ENCODE results near the gene GLP2R.

Gene GLP2R

DNA sequence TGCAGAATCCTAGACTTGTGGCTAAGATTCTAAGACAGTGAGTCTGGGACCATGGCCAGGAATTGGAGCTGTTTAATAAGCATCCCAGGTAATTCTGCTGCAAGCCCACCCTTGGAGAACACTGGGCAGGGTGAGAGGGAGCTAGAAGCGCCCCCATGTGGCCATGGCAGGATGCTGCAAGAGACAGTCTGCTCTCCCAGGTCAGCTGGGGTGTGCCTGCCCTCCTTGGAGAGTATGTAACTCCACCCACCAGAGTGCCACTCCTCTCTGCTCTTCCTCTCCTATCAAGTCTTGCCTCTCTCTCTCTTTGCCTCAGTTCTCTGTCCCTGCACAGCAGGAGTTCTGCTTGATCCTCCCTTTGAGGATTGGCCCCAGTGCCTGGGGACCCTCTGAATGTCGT, 64.4 kb downstream of the GLP2R start:
- Histone ChIP-seq H3K27me3 (peaks cover 36% of the 10 kb centered on the region), H3K9me3 (no peaks in the 10 kb centered on the region), H3K27ac (no peak overlapping the region), H3K36me3 (no peaks in the 10 kb centered on the region), H3K4me3 (ENCODE audit: low read depth in 1 of 2, low read length in 1 of 2) (no peak overlapping the region), H3K4me1 (ENCODE audit: control insufficient read depth in 1 of 2, insufficient read depth in 1 of 2, low read depth in 1 of 2, low read length in 1 of 2) (peaks cover 0 to 3% of the 10 kb centered on the region in 2 experiments)
- TF ChIP-seq, protein P1, sequence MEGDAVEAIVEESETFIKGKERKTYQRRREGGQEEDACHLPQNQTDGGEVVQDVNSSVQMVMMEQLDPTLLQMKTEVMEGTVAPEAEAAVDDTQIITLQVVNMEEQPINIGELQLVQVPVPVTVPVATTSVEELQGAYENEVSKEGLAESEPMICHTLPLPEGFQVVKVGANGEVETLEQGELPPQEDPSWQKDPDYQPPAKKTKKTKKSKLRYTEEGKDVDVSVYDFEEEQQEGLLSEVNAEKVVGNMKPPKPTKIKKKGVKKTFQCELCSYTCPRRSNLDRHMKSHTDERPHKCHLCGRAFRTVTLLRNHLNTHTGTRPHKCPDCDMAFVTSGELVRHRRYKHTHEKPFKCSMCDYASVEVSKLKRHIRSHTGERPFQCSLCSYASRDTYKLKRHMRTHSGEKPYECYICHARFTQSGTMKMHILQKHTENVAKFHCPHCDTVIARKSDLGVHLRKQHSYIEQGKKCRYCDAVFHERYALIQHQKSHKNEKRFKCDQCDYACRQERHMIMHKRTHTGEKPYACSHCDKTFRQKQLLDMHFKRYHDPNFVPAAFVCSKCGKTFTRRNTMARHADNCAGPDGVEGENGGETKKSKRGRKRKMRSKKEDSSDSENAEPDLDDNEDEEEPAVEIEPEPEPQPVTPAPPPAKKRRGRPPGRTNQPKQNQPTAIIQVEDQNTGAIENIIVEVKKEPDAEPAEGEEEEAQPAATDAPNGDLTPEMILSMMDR (IDR thresholded peaks at IDR 0.05), result no peak

DNA sequence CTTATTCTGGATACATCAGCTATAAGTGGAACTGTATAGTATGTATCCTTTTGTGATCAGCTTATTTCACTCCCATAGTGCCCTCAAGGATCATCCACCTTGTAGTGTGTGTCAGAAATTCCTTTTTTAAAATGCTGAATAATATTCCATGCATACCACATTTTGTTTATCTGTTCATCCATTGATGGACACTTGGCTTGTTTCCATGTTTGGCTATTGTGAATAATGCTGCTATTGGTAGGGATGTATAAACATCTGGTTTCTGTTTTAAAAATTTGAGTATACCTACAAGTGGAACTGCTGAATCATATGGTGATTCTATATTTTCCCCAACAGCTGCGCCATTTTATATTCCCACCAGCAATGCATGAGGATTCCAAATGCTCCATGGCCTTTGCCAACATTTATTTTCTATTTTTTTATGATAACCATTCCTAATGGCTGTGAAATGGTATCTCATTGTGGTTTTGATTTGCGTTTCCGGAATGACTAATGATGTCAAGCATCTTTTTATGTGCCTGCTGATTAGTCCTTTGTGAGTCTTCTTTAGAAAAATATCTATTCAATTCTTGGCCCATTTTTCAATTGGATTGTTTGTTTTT, 67.8 kb downstream of the GLP2R start:
- Histone ChIP-seq H3K27me3 (peaks cover 24% of the 10 kb centered on the region), H3K27ac (no peak overlapping the region), H3K9me3 (no peaks in the 10 kb centered on the region), H3K36me3 (no peaks in the 10 kb centered on the region), H3K4me3 (ENCODE audit: low read depth in 1 of 2, low read length in 1 of 2) (no peak overlapping the region), H3K4me1 (ENCODE audit: control insufficient read depth in 1 of 2, insufficient read depth in 1 of 2, low read depth in 1 of 2, low read length in 1 of 2) (peaks cover 10 to 14% of the 10 kb centered on the region in 2 experiments)
- TF ChIP-seq, protein P1 (IDR thresholded peaks at IDR 0.05), result no peak

DNA sequence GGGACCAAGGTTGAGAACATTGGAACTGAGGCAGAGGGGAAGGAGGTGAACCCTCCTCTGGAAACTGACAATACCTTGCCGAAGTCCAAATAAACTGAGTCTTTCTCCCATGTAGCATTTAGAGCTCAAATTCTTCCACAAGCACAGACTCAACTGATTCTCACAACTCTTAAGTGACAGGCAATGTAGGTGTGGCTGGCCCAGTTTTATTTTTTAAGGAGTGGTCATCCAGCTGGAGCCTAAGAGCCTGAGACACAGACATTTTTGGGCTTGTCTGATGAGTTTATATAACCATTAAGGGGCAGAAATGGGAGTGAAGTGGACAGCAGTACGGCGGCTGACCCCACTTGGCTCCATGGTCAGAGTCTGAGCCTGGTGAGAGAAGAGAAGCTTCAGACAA, 68.5 kb downstream of the GLP2R start:
- Histone ChIP-seq H3K27me3 (peaks cover 17% of the 10 kb centered on the region), H3K4me1 (ENCODE audit: control insufficient read depth in 1 of 2, insufficient read depth in 1 of 2, low read depth in 1 of 2, low read length in 1 of 2) (peaks cover 15 to 22% of the 10 kb centered on the region in 2 experiments), H3K9me3 (no peaks in the 10 kb centered on the region), H3K27ac (no peak overlapping the region), H3K36me3 (no peaks in the 10 kb centered on the region), H3K4me3 (ENCODE audit: low read depth in 1 of 2, low read length in 1 of 2) (no peak overlapping the region)
- TF ChIP-seq, protein P1 (IDR thresholded peaks at IDR 0.05), result no peak

DNA sequence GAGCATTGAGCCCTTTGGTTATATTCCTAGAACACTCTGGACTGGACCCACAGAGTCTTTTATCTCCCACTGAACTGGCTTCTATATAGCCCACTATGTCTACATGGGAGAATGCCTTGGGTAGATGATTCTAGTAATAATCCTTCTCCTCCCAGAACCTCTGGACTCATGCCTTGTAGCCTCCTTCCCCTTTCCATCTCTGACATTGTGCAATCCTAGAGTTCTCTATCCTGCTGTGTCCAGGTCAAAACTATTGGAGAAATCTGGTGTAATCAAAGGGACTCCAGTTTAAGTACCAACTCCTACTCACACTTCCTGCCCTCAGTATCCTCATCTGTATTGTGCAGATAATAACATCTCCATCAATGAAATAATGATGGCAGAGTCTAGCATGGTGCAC, 70.2 kb downstream of the GLP2R start:
- Histone ChIP-seq H3K4me1 (ENCODE audit: control insufficient read depth in 1 of 2, insufficient read depth in 1 of 2, low read depth in 1 of 2, low read length in 1 of 2) (peaks cover 28 to 39% of the 10 kb centered on the region in 2 experiments), H3K27ac (no peak overlapping the region), H3K36me3 (no peaks in the 10 kb centered on the region), H3K4me3 (ENCODE audit: low read depth in 1 of 2, low read length in 1 of 2) (no peak overlapping the region), H3K27me3 (peaks cover 17% of the 10 kb centered on the region), H3K9me3 (no peaks in the 10 kb centered on the region)
- TF ChIP-seq, protein P1 (IDR thresholded peaks at IDR 0.05), result no peak

DNA sequence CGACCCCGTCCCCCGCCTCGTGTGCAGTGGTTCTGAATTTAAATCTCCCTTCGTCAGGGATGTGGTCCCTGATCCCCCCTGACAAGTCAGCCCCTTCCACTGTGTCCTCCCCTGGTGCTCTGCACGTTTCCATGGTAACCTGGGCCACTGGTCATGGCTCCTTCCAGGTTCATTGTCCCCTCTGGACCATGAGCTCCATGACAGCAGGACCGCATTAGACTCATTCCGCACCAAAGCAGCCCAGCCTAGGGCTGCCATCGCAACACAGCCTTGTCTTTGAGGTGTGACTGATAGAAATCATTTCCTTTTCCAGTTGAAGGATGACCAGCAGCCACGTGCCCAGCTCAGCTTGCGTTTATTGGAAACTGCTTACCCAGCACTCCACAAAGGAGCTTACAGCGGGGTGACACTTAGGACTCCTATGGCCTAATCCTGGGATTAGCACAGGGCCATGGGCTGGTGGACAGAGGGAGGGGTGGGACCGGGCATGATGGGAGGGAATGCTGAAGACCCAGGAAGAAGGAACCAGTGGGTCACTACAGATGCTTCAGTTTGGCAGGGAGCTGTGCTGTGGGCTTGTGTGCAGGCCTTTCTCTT, 71.7 kb downstream of the GLP2R start:
- TF ChIP-seq, protein P1 (IDR thresholded peaks at IDR 0.05), result no peak

More for the DNA sequence above, 71.7 kb downstream of the GLP2R start:
- no peak overlapping the region for H3K27ac ChIP-seq
- peaks cover 42 to 47% of the 10 kb centered on the region in 2 experiments for H3K4me1 ChIP-seq (ENCODE audit: control insufficient read depth in 1 of 2, insufficient read depth in 1 of 2, low read depth in 1 of 2, low read length in 1 of 2)
- no peak overlapping the region for H3K4me3 ChIP-seq (ENCODE audit: low read depth in 1 of 2, low read length in 1 of 2)
- H3K9me3 ChIP-seq, result no peaks in the 10 kb centered on the region
- H3K27me3 ChIP-seq, result peaks cover 17% of the 10 kb centered on the region
- H3K36me3 ChIP-seq, result no peaks in the 10 kb centered on the region
